Karpas-422 (cell line): ENCODE measurements around the gene ZNF688. TPM values are rescaled to one million over a fixed set of nuclear protein-coding genes. Genes with fewer than 3 reads are reported as not detected.

Experiments used
- DNase-seq: peaks from one replicate; pipeline ENCODE4 v3.0.0-alpha.2; 2015
- H2AFZ ChIP-seq: fragments of 200-600 bp; sonication (generic); 2 replicates; pipeline ENCODE4 v1.6.1; 2014; ENCODE audit warnings: antibody characterized with exemption, low read length, mixed read lengths
- H3K27ac ChIP-seq: fragments of 200-600 bp; sonication (generic); 2 replicates; pipeline ENCODE4 v1.5.1; 2014; ENCODE audit warnings: mild to moderate bottlenecking, low read length, moderate library complexity
- H3K27me3 ChIP-seq: fragments of 200-600 bp; sonication (generic); 2 replicates; pipeline ENCODE4 v1.6.1; 2014; ENCODE audit warnings: low read length, mixed read lengths
- H3K36me3 ChIP-seq: fragments of 200-600 bp; sonication (generic); 2 replicates; pipeline ENCODE4 v1.6.1; 2014; ENCODE audit warnings: low read length, mixed read lengths; ENCODE audit not compliant: insufficient read depth
- H3K4me1 ChIP-seq: fragments of 200-600 bp; sonication (generic); 2 replicates; pipeline ENCODE4 v1.6.1; 2014; ENCODE audit warnings: mild to moderate bottlenecking, low read length, mixed read lengths
- H3K4me2 ChIP-seq: fragments of 200-600 bp; sonication (generic); 2 replicates; pipeline ENCODE4 v1.6.1; 2014; ENCODE audit warnings: low read length, low read depth, mild to moderate bottlenecking; ENCODE audit not compliant: poor library complexity, severe bottlenecking
- H3K4me3 ChIP-seq: fragments of 200-600 bp; sonication (generic); 2 replicates; pipeline ENCODE4 v1.5.1; 2014; ENCODE audit warnings: mild to moderate bottlenecking, antibody characterized with exemption, low read length, mixed read lengths
- H3K79me2 ChIP-seq: fragments of 200-600 bp; sonication (generic); 2 replicates; pipeline ENCODE4 v1.6.1; 2014; ENCODE audit warnings: mild to moderate bottlenecking, low read length, mixed read lengths
- H3K9ac ChIP-seq: fragments of 200-600 bp; sonication (generic); 2 replicates; pipeline ENCODE4 v1.6.0; 2014; ENCODE audit warnings: low read length
- H3K9me2 ChIP-seq: fragments of 200-600 bp; sonication (generic), shearing (Covaris generic); replicated peaks from 2 replicates; pipeline ENCODE4 v1.6.0; 2014; ENCODE audit warnings: mild to moderate bottlenecking, low read length, moderate library complexity; ENCODE audit not compliant: insufficient read depth
- H3K9me3 ChIP-seq: fragments of 300-700, 200-600 bp; sonication (generic); 2 replicates; pipeline ENCODE4 v1.6.1; 2014; ENCODE audit warnings: low read length, mixed read lengths
- H4K20me1 ChIP-seq: fragments of 200-600 bp; sonication (generic); 2 replicates; pipeline ENCODE4 v1.6.1; 2014; ENCODE audit warnings: mild to moderate bottlenecking, antibody characterized with exemption, low read length, low read depth; ENCODE audit not compliant: insufficient read depth
- total RNA-seq: library from RNA; depleted of rRNA; stranded (reverse); fragments of >200 nt; shearing (Covaris generic); gene quantifications from 2 replicates; pipeline ENCODE4 v1.2.3, GENCODE V29; 2014; ENCODE audit warnings: low replicate concordance

Gene ZNF688
- total RNA-seq, 1 experiment from 2014 or later, result 18.0 TPM

DNA sequence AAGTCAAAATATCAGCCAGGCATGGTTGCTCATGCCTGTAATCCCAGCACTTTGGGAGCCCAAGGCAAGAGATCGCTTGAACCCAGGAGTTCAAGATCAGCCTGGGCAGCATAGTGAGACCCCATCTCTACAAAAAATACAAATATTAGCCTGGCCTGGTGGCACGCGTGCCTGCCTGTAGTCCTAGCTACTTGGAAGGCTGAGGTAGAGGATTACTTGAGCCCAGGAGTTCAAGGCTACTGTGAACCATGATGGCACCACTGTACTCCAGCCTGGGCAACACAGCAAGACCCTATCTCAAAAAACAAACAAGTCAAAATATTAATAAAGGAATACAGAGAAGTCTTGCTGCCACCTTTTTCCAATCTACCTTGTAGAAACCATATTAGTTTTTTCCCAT is 34.5 kb upstream of the ZNF688 start:
- Histone ChIP-seq H3K9me3 (no peaks in the 10 kb centered on the region), H2AFZ (no peak overlapping the region), H3K27ac (no peak overlapping the region), H3K79me2 (peaks cover 26% of the 10 kb centered on the region), H3K4me3 (no peak overlapping the region), H3K4me2 (no peak overlapping the region), H4K20me1 (no peaks in the 10 kb centered on the region), H3K4me1 (peaks cover 14% of the 10 kb centered on the region), H3K9me2 (no peaks in the 10 kb centered on the region), H3K9ac (no peak overlapping the region), H3K27me3 (no peaks in the 10 kb centered on the region), H3K36me3 (peaks cover 11% of the 10 kb centered on the region)
- DNase-seq, result no peak

DNA sequence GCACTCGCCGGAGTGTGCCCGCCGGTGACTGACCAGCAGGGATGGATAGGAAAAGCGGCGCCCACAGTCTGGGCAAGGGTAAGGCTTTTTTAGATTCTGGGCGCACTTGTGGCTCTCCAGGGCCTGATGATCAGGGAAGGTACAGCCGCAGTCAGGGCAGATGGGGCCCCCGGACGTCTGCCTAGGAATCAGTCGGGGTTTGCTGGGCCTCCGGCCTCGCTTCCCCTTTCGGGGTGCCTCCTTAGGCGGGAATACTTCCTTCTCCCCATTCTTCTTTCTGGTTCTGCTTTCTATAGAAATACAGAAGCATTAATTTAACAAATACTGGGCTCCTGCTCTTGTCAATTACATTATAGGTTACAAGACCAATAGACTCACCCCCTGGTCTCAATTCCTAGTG is 33.6 kb upstream of the ZNF688 start:
- no peak for DNase-seq
- H3K4me1 ChIP-seq, result peaks cover 11% of the 10 kb centered on the region
- H3K36me3 ChIP-seq, result peaks cover 11% of the 10 kb centered on the region
- H3K79me2 ChIP-seq, result peaks cover 26% of the 10 kb centered on the region
- H4K20me1 ChIP-seq, result no peaks in the 10 kb centered on the region
- H3K9me3 ChIP-seq, result no peaks in the 10 kb centered on the region
- no peaks in the 10 kb centered on the region for H3K9me2 ChIP-seq
- H2AFZ ChIP-seq, result no peak overlapping the region
- no peak overlapping the region for H3K4me2 ChIP-seq
- no peak overlapping the region for H3K4me3 ChIP-seq
- no peak overlapping the region for H3K27ac ChIP-seq
- no peak overlapping the region for H3K9ac ChIP-seq
- no peaks in the 10 kb centered on the region for H3K27me3 ChIP-seq

DNA sequence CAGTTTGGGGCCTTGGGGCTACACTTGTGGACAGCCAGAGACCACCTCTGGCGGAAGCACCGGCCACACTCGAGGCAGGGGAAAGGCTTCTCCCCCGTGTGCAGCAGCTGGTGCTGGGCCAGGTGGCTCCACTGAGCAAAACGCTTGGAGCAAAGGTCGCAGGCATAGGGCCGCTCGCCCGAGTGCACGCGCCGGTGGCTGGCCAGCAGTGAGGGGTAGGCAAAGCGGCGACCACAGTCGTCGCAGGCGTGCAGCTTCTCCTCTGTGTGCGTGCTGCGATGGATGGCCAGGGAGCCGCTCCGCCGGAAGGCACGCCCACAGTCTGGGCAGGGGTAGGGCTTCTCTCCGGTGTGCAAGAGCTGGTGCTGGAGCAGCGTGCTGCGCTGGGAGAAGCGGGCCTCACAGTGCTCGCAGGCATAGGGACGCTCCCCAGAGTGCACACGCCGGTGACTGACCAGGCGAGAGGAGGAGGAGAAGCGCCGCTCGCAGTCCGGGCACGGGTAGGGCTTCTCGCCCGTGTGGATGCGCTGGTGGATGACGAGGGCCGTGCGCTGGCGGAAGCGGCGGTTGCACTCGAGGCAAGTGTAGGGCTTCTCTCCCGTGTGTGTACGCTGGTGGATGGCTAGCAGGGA is 32.9 kb upstream of the ZNF688 start:
- Histone ChIP-seq H4K20me1 (no peaks in the 10 kb centered on the region), H3K4me3 (no peak overlapping the region), H3K79me2 (peaks cover 20% of the 10 kb centered on the region), H3K27ac (no peak overlapping the region), H3K9ac (no peak overlapping the region), H2AFZ (no peak overlapping the region), H3K9me3 (no peaks in the 10 kb centered on the region), H3K9me2 (no peaks in the 10 kb centered on the region), H3K4me2 (no peak overlapping the region), H3K27me3 (no peaks in the 10 kb centered on the region), H3K4me1 (peaks cover 11% of the 10 kb centered on the region), H3K36me3 (peaks cover 11% of the 10 kb centered on the region)
- no peak for DNase-seq

DNA sequence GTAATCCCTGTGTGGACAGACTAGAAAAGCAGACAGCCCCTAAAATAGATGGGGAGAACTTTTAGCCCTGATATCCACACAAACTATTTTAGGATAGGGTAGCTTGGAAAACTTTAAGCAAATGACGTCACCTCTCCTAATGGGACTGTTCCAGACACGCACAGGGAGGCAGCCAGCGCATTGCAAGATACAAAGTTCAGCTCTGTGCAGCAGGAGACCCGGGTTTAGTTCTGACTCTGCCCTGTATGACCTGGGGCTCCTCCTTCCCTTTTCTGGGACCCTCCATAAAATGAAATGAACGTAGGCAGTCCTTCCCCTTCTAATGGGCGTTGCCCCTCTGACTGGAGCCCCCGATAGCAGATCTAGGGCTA is 32.4 kb upstream of the ZNF688 start:
- peaks cover 11% of the 10 kb centered on the region for H3K36me3 ChIP-seq
- peaks cover 7% of the 10 kb centered on the region for H3K4me1 ChIP-seq
- H4K20me1 ChIP-seq, result no peaks in the 10 kb centered on the region
- no peak overlapping the region for H2AFZ ChIP-seq
- no peaks in the 10 kb centered on the region for H3K27me3 ChIP-seq
- H3K4me3 ChIP-seq, result no peak overlapping the region
- DNase-seq, result no peak
- no peaks in the 10 kb centered on the region for H3K9me3 ChIP-seq
- H3K9ac ChIP-seq, result no peak overlapping the region
- no peaks in the 10 kb centered on the region for H3K9me2 ChIP-seq
- H3K27ac ChIP-seq, result no peak overlapping the region
- peaks cover 15% of the 10 kb centered on the region for H3K79me2 ChIP-seq
- H3K4me2 ChIP-seq, result no peak overlapping the region

DNA sequence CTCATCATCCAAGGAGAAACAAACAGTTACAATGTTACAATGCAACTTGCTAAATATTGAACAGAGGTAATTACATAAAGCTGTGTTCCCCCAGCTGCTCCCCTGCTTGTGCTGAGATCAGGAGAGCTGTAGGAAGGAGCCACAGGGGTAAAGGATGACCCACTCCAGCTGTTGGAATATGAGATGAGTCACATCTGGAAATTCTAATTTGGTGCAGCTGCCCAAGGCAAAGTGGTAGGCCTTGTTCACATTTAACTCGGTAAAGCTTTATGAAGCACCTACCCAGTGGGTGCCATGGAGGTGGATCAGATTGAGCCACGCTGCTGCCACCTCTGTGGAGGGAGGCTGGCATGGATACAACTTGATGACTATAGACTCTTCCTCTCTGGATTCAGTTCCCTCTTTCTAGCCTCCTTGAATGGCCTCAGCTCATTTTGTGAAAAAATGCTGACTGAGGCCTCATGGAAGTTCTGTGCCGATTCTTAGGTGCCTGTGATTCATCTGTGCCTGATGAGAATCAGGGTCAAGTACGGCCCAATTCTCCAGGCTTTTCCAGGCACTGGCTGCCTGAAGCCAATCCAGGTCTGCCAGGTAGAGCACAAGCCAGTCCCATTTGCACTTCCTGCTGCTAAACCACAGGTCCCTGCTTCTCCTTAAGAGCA is 31.2 kb upstream of the ZNF688 start:
- H3K4me3 ChIP-seq, result no peak overlapping the region
- H3K27ac ChIP-seq, result no peak overlapping the region
- H4K20me1 ChIP-seq, result no peaks in the 10 kb centered on the region
- peaks cover 11% of the 10 kb centered on the region for H3K36me3 ChIP-seq
- H3K9me3 ChIP-seq, result no peaks in the 10 kb centered on the region
- H3K4me2 ChIP-seq, result no peak overlapping the region
- H3K4me1 ChIP-seq, result no peaks in the 10 kb centered on the region
- H3K79me2 ChIP-seq, result peaks cover 3% of the 10 kb centered on the region
- H3K9me2 ChIP-seq, result no peaks in the 10 kb centered on the region
- no peak overlapping the region for H3K9ac ChIP-seq
- no peaks in the 10 kb centered on the region for H3K27me3 ChIP-seq
- no peak for DNase-seq
- no peak overlapping the region for H2AFZ ChIP-seq

DNA sequence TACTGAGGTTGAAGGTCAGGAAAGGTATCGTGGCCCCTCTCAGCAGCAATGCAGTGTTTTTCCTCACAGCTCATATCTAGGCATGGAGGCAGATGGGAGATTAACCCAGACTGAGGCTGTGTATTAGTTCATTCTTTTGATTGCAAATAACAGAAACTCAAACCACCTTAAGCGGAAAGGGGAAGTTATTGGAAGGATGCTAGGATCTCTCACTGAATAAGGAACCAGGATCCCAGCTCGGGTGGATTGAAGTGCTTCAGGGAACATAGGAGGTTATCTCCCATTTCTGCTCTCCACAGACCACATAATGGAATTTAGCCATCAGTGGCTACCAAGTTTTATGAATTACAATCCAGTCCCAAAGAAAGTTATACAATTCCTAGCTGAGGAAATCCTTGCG is 30.5 kb upstream of the ZNF688 start:
- Histone ChIP-seq H2AFZ (no peak overlapping the region), H3K9me3 (no peaks in the 10 kb centered on the region), H4K20me1 (no peaks in the 10 kb centered on the region), H3K79me2 (no peaks in the 10 kb centered on the region), H3K4me3 (no peak overlapping the region), H3K4me2 (no peak overlapping the region), H3K27ac (no peak overlapping the region), H3K36me3 (peaks cover 11% of the 10 kb centered on the region), H3K27me3 (no peaks in the 10 kb centered on the region), H3K9ac (no peak overlapping the region), H3K4me1 (no peaks in the 10 kb centered on the region), H3K9me2 (no peaks in the 10 kb centered on the region)
- no peak for DNase-seq

DNA sequence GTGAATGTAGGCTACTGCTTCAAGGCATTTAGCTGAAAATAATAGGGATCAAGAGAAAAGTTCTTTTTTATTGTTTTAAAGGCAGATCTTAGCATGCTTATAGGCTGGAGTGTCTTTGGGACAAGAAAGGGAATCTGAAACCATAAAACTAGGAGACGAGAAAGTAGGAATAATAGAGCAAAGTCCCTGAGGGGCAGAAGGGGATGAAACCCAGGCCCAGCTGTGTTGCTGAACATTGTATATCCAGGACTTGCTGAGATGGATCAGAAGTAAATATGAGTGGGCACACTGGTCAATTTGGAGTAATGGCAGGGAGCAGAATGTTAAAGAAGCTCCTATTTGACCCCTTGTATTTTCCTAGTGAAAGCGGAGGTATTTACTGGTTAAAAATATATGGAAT is 29.4 kb upstream of the ZNF688 start:
- H3K9me3 ChIP-seq, result no peaks in the 10 kb centered on the region

DNA sequence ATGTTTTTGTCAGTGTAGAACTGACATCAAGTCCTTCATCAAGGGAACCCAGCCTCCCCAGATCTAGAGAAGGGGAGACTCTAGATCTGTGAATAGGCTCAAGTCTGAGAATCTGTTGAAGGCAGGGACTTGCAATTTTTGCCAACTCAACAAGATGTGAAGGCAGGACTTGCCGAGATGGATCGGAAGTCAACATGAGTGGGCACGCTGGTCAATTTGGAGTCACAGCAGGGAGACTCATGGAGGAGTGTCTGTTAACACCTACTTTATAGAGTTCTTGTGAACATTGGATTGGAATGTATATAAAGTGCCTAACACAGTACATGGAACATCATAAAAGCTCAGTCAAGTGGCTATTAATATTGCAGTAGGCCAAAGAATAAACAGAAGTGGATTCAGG is 28.7 kb upstream of the ZNF688 start:
- Histone ChIP-seq H3K9me3 (no peaks in the 10 kb centered on the region), H2AFZ (no peak overlapping the region), H3K79me2 (no peaks in the 10 kb centered on the region), H3K4me2 (no peak overlapping the region), H3K9me2 (no peaks in the 10 kb centered on the region), H3K4me3 (no peak overlapping the region), H4K20me1 (no peaks in the 10 kb centered on the region), H3K9ac (no peak overlapping the region), H3K27me3 (no peaks in the 10 kb centered on the region), H3K4me1 (no peaks in the 10 kb centered on the region), H3K36me3 (peaks cover 7% of the 10 kb centered on the region), H3K27ac (no peak overlapping the region)
- DNase-seq, result no peak

More for the DNA sequence above, 29.4 kb upstream of the ZNF688 start:
- Histone ChIP-seq H3K4me1 (no peaks in the 10 kb centered on the region), H3K27me3 (no peaks in the 10 kb centered on the region), H2AFZ (no peak overlapping the region), H4K20me1 (no peaks in the 10 kb centered on the region), H3K4me2 (no peak overlapping the region), H3K79me2 (no peaks in the 10 kb centered on the region), H3K36me3 (peaks cover 7% of the 10 kb centered on the region), H3K9me2 (no peaks in the 10 kb centered on the region), H3K27ac (no peak overlapping the region), H3K9ac (no peak overlapping the region), H3K4me3 (no peak overlapping the region)
- DNase-seq, result no peak
